HepG2 (cell line): ENCODE results near the gene IFT122. TPM values are rescaled to one million over a fixed set of nuclear protein-coding genes. Genes with fewer than 3 reads are reported as not detected.
A peak's percentile ranks its signal among the peaks of the same experiment; 100 is the strongest.

Source experiments
- ATAC-seq: fragments of 200-7000 bp; cut with Tn5 transposase; 3 replicates; pipeline ENCODE4 v1.9.1; 2020; ENCODE audit warnings: mild to moderate bottlenecking, moderate library complexity
- BruUV-seq: library from RNA; stranded (reverse); fragments of 400-500 nt; replicated peaks from 2 replicates; lab custom pipeline; 2021; lab: Mats Ljungman, UMichigan
- CTCF ChIA-PET: fragments of 300-600 bp; formaldehyde crosslinking; extraction: SDS; loops from one replicate; lab custom pipeline; 2021; ENCODE audit warnings: low total read pairs, inconsistent platforms, low intra/inter-chr PET ratio; lab: Yijun Ruan, JAX
- POLR2A ChIA-PET: fragments of 350-600 bp; sonication (Branson Sonifier 250); formaldehyde crosslinking; loops from one replicate; lab custom pipeline; 2020; ENCODE audit warnings: antibody characterized with exemption, inconsistent platforms; lab: Yijun Ruan, JAX
- DNase-seq: peaks from one replicate; pipeline ENCODE4 v3.0.0-alpha.2; 2015; ENCODE audit warnings: low spot score
- FAIRE-seq: peaks from 3 replicates; lab custom pipeline; 2011; peaks lifted over from hg19 to GRCh38; lab: Jason Lieb, UNC
- H2AFZ ChIP-seq: one replicate; pipeline ENCODE4 v1.6.1; 2011; ENCODE audit warnings: low read length, inconsistent platforms
- H3K27ac ChIP-seq: fragments of 300-600 bp; 3 replicates; pipeline ENCODE4 v1.8.0; 2011; ENCODE audit warnings: mixed run types, mild to moderate bottlenecking, mixed read lengths, low read length, inconsistent platforms; ENCODE audit not compliant: insufficient read depth; ENCODE audit errors: extremely low read length
- H3K27me3 ChIP-seq, 2 experiments: fragments of 200-600 bp in 1 of 2; 2 replicates in 1 of 2; 3 replicates in 1 of 2; pipeline versions ENCODE4 v1.6.0 to v1.8.0; 2011; ENCODE audit warnings: low read length in 2 of 2, mild to moderate bottlenecking in 2 of 2, moderate library complexity in 2 of 2, inconsistent platforms in 1 of 2; ENCODE audit not compliant: insufficient read depth in 2 of 2, control insufficient read depth in 1 of 2
- H3K36me3 ChIP-seq, 2 experiments: fragments of 200-600 bp in 1 of 2; replicated peaks in 1 of 2; 2 replicates in 1 of 2; 3 replicates in 1 of 2; pipeline versions ENCODE4 v1.5.1 to v1.8.0; 2011; ENCODE audit warnings: low read length in 2 of 2, inconsistent platforms in 1 of 2; ENCODE audit not compliant: insufficient read depth in 2 of 2, control insufficient read depth in 1 of 2
- H3K4me1 ChIP-seq: 2 replicates; pipeline ENCODE4 v1.5.1; 2012; ENCODE audit warnings: low read length, inconsistent platforms; ENCODE audit not compliant: insufficient read depth
- H3K4me2 ChIP-seq: 2 replicates; pipeline ENCODE4 v1.6.0; 2011; ENCODE audit warnings: low read depth, low read length, inconsistent platforms
- H3K4me3 ChIP-seq, 3 experiments: fragments of 200-600 bp in 1 of 3; sonication (generic), shearing (Covaris generic) in 1 of 3; replicated peaks in 1 of 3; 2 replicates each; pipeline ENCODE4 v1.5.1; 2011 to 2016; ENCODE audit warnings: low read length in 3 of 3, inconsistent platforms in 2 of 3, low read depth in 2 of 3, mild to moderate bottlenecking in 2 of 3, control low read depth in 1 of 3, mixed read lengths in 1 of 3; ENCODE audit not compliant: insufficient read depth in 1 of 3
- H3K79me2 ChIP-seq: one replicate; pipeline ENCODE4 v1.6.1; 2011; ENCODE audit warnings: low read length, inconsistent platforms; ENCODE audit not compliant: insufficient read depth
- H3K9ac ChIP-seq: 2 replicates; pipeline ENCODE4 v1.6.0; 2011; ENCODE audit warnings: mild to moderate bottlenecking, low read depth, low read length, inconsistent platforms; ENCODE audit not compliant: insufficient read depth
- H3K9me3 ChIP-seq: 2 replicates; pipeline ENCODE4 v1.5.1; 2012; ENCODE audit warnings: mild to moderate bottlenecking, low read length
- H4K20me1 ChIP-seq: 2 replicates; pipeline ENCODE4 v1.6.0; 2011; ENCODE audit warnings: inconsistent platforms, mild to moderate bottlenecking, low read length, moderate library complexity; ENCODE audit not compliant: insufficient read depth
- AGO2 ChIP-seq: fragments of 200-400 bp; formaldehyde crosslinking; optimal IDR thresholded peaks from 2 replicates; pipeline ENCODE3; 2017; ENCODE audit warnings: mild to moderate bottlenecking, low read depth, low read length, moderate library complexity
- ARHGAP35 ChIP-seq: sonication (generic); formaldehyde crosslinking; IDR thresholded peaks from 2 replicates; pipeline ENCODE4 v1.9.0; 2022; ENCODE audit warnings: mild to moderate bottlenecking, inconsistent platforms, moderate library complexity, missing genetic modification reagents, borderline replicate concordance
- CCAR2 ChIP-seq: fragments of 200-400 bp; formaldehyde crosslinking; optimal IDR thresholded peaks from 2 replicates; pipeline ENCODE3; 2018; ENCODE audit warnings: low read depth, mild to moderate bottlenecking, low read length, moderate library complexity
- CHD2 ChIP-seq: IDR thresholded peaks from 2 replicates; pipeline ENCODE4 v1.6.1; 2011; ENCODE audit warnings: low read depth, low read length, improper control_type of control experiment
- SPEN ChIP-seq: sonication (generic); formaldehyde crosslinking; IDR thresholded peaks from 2 replicates; pipeline ENCODE4 v1.5.1; 2020; ENCODE audit warnings: low read depth, mild to moderate bottlenecking, missing genetic modification reagents
- SYNCRIP ChIP-seq: fragments of 200-400 bp; formaldehyde crosslinking; IDR thresholded peaks from 2 replicates; pipeline ENCODE4 v1.6.1; 2018; ENCODE audit warnings: mild to moderate bottlenecking, low read depth, low read length; ENCODE audit not compliant: insufficient read depth
- ZBTB8A ChIP-seq: sonication (generic); formaldehyde crosslinking; IDR thresholded peaks from 2 replicates; pipeline ENCODE4 v1.4.0; 2020; ENCODE audit warnings: mild to moderate bottlenecking, low read depth, missing genetic modification reagents, borderline replicate concordance
- ZIK1 ChIP-seq: sonication (generic); formaldehyde crosslinking; IDR thresholded peaks from 2 replicates; pipeline ENCODE4 v1.5.0; 2020; ENCODE audit warnings: mild to moderate bottlenecking, low read depth, missing genetic modification reagents, borderline replicate concordance
- ZNF20 ChIP-seq: sonication (generic); formaldehyde crosslinking; IDR thresholded peaks from 2 replicates; pipeline ENCODE4 v1.4.0; 2020; ENCODE audit warnings: mild to moderate bottlenecking, moderate library complexity, missing genetic modification reagents
- ZNF343 ChIP-seq: sonication (generic); formaldehyde crosslinking; IDR thresholded peaks from 2 replicates; pipeline ENCODE4 v1.4.0; 2020; ENCODE audit warnings: mild to moderate bottlenecking, missing genetic modification reagents
- WGBS: methylation state at CpG from one replicate; pipeline ENCODE4 v1.1.6; 2017; ENCODE audit warnings: low lambda C conversion rate; 5-methylcytosine and 5-hydroxymethylcytosine counted together
- in situ Hi-C: cut with HindIII; loops from 2 replicates; pipeline ENCODE4 v1.10.0; 2017; ENCODE audit warnings: low pct_unique_long_range_greater_than_20kb; ENCODE audit not compliant: extremely low pct_ligation_motif_present
- intact Hi-C: fragments of 100-400 bp; cut with micrococcal nuclease; formaldehyde crosslinking; loops from one replicate; pipeline ENCODE4 v1.10.0; 2022; ENCODE audit not compliant: unreplicated experiment
- polyA plus RNA-seq, 8 experiments: library from polyadenylated mRNA; depleted of rRNA in 3 of 8; stranded (reverse) in 7 of 8; unstranded in 1 of 8; fragments of >200 nt; fragmentation: Illumina TruSeq in 4 of 8; extraction: Trizol in 4 of 8; gene quantifications; 2 replicates each; pipeline versions ENCODE4 v1.2.1 to v1.2.3, GENCODE V29; 2011 to 2016; ENCODE audit warnings: low read depth in 4 of 8, missing spikeins in 1 of 8, mixed read lengths in 1 of 8; ENCODE audit not compliant: insufficient read depth in 1 of 8
- total RNA-seq, 5 experiments: library from RNA; depleted of rRNA; stranded (reverse); fragments of >200 nt; fragmentation: Illumina TruSeq; extraction: Trizol; gene quantifications; 2 replicates each; pipeline ENCODE4 v1.2.3, GENCODE V29; 2016; ENCODE audit warnings: low read depth in 1 of 5
- TF ChIP-seq, protein P1 (sequence below): sonication (generic); formaldehyde crosslinking; IDR thresholded peaks from 2 replicates; pipeline ENCODE4 v1.4.0; 2020; ENCODE audit warnings: mild to moderate bottlenecking, low read depth, missing genetic modification reagents
- TF ChIP-seq, protein P2 (sequence below): sonication (generic); formaldehyde crosslinking; IDR thresholded peaks from 2 replicates; pipeline ENCODE4 v1.5.1; 2020; ENCODE audit warnings: missing genetic modification reagents, mild to moderate bottlenecking, borderline replicate concordance

IFT122 gene
- total and polyA plus RNA-seq, 2 of the 13 experiments (the other 11 are each of a cell fraction or from before 2014, with no cell fraction given) = 10.1 to 10.3 TPM

DNA sequence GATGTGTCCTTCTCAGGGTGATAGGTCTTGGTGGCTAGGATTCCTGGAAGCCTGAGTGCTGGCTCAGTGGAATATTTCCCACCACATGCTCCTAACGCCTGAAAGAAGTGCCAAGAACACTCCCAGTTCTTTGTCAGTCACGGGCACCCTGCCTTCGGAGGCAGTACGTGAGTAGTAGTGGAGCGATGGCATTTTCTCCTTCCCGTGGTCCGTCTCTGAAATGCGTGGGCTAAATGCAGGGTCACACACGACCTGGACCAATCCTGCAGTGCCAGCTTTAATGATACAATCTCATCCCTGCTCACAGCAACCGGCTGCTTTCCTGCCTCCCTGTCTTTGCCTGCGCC, 117.5 kb downstream of the IFT122 start:
- no peaks in the 10 kb centered on the region for H3K9me3 ChIP-seq
- 100% methylated on average over 7 of the region's 11 CpGs for WGBS
- H3K27me3 ChIP-seq = no peaks in the 10 kb centered on the region; a peak in 1 of 5 replicates
- TF ChIP-seq CHD2 (no peak), SYNCRIP (no peak), ZBTB8A (no peak), ZIK1 (CRISPR knock-in tag) (no peak), ZNF343 (CRISPR knock-in tag) (no peak), CCAR2 (no peak)
- TF ChIP-seq, all 625 proteins: peak for 0
- no peak overlapping the region for H3K4me3 ChIP-seq
- H2AFZ ChIP-seq = no peak overlapping the region
- peaks cover 42% of the 10 kb centered on the region for H3K4me1 ChIP-seq
- in situ Hi-C loops (no loop called here), intact Hi-C loops (loop anchor here (10.0 kb wide), 1 partner anchor 63 kb away; no protein-coding TSS in a partner anchor)
- H3K4me2 ChIP-seq = no peak overlapping the region
- H3K9ac ChIP-seq = no peak overlapping the region
- H3K27ac ChIP-seq = no peak overlapping the region
- FAIRE-seq = no peak
- ChIA-PET POLR2A (interaction anchor here (1.6 to 2.2 kb wide), 2 partner anchors 37 to 39 kb away, joined by 10 to 12 read pairs; no protein-coding TSS in a partner anchor), CTCF (no interaction called here)
- H3K36me3 ChIP-seq = peaks cover 9 to 14% of the 10 kb centered on the region in 2 experiments; a peak in 3 of 5 replicates
- no peaks in the 10 kb centered on the region for H4K20me1 ChIP-seq
- H3K79me2 ChIP-seq = no peaks in the 10 kb centered on the region
- no TSS peak for BruUV-seq
- no peak for DNase-seq
- ATAC-seq = no peak

DNA sequence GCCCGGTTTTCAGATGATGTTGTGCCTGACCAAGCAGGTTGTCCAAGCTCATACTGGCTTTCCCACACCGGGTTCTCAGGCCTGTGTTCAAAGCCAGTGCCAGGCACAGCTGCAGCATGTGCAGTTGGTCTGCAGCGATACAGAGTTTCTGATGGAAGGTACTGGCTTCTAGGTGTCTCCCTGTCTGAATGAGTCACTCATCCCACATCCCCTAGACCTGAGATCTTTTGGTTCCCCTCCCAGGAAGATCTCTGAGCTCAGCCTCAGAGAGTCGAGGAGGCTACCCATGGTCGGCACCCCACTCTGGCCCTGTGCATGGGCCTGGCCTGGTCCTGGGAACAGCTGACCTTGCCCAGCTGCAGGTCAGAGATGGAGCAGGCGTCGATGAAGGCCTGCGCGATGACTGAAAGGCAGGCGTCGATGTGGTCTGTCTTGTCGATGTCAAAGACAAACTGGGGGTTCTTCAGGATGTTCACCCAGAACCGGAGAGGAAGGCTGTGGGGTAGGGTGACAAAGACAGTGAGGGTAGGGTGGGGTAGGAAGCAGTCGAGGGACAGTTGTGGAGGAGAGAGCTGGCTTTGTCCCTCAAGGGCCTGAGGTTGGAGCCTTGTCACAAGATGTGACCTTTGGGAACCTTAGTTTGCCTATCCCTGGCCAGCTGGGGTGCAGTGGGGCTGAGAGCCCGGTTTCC, 118.2 kb downstream of the IFT122 start:
- DNase-seq (no peak), FAIRE-seq (no peak), ATAC-seq (no peak)
- intact Hi-C loops = loop anchor here (10.0 kb wide), 1 partner anchor 63 kb away; no protein-coding TSS in a partner anchor
- H3K36me3 ChIP-seq = peaks cover 9 to 17% of the 10 kb centered on the region in 2 experiments; a peak in 3 of 5 replicates
- no TSS peak for BruUV-seq
- POLR2A ChIA-PET = interaction anchor here (0.9 to 2.2 kb wide), 6 partner anchors 19 to 68 kb away, joined by 3 to 12 read pairs (median 8); no protein-coding TSS in a partner anchor
- no peaks in the 10 kb centered on the region for H3K9me3 ChIP-seq
- H2AFZ ChIP-seq = no peak overlapping the region
- peaks cover 35% of the 10 kb centered on the region for H3K4me1 ChIP-seq
- no peaks in the 10 kb centered on the region for H4K20me1 ChIP-seq
- H3K9ac ChIP-seq = 0 out of 2 replicates have a peak overlapping the region, but pooled peaks have one; percentile 3
- no peak overlapping the region for H3K4me2 ChIP-seq
- H3K27me3 ChIP-seq = no peaks in the 10 kb centered on the region; a peak in 1 of 5 replicates
- peak overlapping the region; percentile 69 for H3K27ac ChIP-seq
- CTCF ChIA-PET = no interaction called here
- no peak overlapping the region for H3K4me3 ChIP-seq
- in situ Hi-C loops = no loop called here
- H3K79me2 ChIP-seq = no peaks in the 10 kb centered on the region
- whole genome bisulfite sequencing = 97% methylated on average over 14 of the region's 15 CpGs
- TF ChIP-seq SPEN (CRISPR knock-in tag) (no peak), AGO2 (peak; percentile 7), ZNF20 (CRISPR knock-in tag) (no peak), ARHGAP35 (no peak)
- TF ChIP-seq, protein P1, sequence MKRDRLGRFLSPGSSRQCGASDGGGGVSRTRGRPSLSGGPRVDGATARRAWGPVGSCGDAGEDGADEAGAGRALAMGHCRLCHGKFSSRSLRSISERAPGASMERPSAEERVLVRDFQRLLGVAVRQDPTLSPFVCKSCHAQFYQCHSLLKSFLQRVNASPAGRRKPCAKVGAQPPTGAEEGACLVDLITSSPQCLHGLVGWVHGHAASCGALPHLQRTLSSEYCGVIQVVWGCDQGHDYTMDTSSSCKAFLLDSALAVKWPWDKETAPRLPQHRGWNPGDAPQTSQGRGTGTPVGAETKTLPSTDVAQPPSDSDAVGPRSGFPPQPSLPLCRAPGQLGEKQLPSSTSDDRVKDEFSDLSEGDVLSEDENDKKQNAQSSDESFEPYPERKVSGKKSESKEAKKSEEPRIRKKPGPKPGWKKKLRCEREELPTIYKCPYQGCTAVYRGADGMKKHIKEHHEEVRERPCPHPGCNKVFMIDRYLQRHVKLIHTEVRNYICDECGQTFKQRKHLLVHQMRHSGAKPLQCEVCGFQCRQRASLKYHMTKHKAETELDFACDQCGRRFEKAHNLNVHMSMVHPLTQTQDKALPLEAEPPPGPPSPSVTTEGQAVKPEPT (CRISPR knock-in tag) = no peak
- TF ChIP-seq, protein P2, sequence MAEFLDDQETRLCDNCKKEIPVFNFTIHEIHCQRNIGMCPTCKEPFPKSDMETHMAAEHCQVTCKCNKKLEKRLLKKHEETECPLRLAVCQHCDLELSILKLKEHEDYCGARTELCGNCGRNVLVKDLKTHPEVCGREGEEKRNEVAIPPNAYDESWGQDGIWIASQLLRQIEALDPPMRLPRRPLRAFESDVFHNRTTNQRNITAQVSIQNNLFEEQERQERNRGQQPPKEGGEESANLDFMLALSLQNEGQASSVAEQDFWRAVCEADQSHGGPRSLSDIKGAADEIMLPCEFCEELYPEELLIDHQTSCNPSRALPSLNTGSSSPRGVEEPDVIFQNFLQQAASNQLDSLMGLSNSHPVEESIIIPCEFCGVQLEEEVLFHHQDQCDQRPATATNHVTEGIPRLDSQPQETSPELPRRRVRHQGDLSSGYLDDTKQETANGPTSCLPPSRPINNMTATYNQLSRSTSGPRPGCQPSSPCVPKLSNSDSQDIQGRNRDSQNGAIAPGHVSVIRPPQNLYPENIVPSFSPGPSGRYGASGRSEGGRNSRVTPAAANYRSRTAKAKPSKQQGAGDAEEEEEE (CRISPR knock-in tag) = no peak
